ENCODE data around the gene LIPM. TPM values are rescaled to one million over a fixed set of nuclear protein-coding genes. Genes with fewer than 3 reads are reported as not detected.

Gene LIPM, protein sequence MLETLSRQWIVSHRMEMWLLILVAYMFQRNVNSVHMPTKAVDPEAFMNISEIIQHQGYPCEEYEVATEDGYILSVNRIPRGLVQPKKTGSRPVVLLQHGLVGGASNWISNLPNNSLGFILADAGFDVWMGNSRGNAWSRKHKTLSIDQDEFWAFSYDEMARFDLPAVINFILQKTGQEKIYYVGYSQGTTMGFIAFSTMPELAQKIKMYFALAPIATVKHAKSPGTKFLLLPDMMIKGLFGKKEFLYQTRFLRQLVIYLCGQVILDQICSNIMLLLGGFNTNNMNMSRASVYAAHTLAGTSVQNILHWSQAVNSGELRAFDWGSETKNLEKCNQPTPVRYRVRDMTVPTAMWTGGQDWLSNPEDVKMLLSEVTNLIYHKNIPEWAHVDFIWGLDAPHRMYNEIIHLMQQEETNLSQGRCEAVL
- not detected in 2 replicates for total RNA-seq

DNA sequence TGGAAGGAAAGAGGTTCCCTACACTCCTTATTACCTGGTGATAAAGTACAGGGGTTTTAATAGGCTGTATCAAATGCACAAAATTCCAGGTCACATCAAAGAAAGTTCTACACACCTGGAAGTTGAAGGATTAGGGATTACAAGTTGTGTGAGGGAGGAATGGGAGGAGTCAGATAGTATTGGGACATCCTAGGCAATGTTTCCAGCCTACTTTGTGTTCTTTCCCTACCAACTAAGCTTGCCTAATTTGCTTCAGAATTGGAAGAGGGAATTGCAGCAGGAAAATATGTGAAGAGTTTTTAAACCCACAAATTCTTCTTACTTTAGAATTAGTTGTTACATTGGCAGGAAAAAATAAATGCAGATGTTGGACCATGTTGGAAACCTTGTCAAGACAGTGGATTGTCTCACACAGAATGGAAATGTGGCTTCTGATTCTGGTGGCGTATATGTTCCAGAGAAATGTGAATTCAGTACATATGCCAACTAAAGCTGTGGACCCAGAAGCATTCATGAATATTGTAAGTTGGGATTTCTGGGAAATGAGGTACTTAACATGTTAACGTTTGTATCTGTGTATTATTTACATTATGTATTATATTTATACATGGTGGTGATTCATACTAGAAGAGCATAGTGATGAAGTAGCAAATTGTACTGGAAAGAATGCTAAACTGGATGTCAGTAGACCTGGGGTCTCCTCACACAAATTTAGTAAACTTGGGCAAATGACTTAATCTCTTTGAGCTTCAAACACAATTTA, at the start of gene LIPM:
Gene LIPM (plus strand): TSS at position 208 of the 763 bp plus-strand sequence. CDS start 167 bp downstream, at position 375.
- DNase-seq (ENCODE audit: low read depth) = no peak
- Histone ChIP-seq H3K36me3 (ENCODE audit: control insufficient read depth, insufficient read depth, low read length) (no peaks in the 10 kb centered on the region), H3K4me3 (ENCODE audit: low read depth, low read length) (no peak within 1 kb of the TSS), H3K27me3 (ENCODE audit: control insufficient read depth, insufficient read depth, low read length) (no peaks in the 10 kb centered on the region)
- peak; percentile 18 for FAIRE-seq
- TF ChIP-seq, protein P1, sequence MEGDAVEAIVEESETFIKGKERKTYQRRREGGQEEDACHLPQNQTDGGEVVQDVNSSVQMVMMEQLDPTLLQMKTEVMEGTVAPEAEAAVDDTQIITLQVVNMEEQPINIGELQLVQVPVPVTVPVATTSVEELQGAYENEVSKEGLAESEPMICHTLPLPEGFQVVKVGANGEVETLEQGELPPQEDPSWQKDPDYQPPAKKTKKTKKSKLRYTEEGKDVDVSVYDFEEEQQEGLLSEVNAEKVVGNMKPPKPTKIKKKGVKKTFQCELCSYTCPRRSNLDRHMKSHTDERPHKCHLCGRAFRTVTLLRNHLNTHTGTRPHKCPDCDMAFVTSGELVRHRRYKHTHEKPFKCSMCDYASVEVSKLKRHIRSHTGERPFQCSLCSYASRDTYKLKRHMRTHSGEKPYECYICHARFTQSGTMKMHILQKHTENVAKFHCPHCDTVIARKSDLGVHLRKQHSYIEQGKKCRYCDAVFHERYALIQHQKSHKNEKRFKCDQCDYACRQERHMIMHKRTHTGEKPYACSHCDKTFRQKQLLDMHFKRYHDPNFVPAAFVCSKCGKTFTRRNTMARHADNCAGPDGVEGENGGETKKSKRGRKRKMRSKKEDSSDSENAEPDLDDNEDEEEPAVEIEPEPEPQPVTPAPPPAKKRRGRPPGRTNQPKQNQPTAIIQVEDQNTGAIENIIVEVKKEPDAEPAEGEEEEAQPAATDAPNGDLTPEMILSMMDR (IDR thresholded peaks at IDR 0.05; ENCODE audit: insufficient read depth, low read length, severe bottlenecking) = no peak

DNA sequence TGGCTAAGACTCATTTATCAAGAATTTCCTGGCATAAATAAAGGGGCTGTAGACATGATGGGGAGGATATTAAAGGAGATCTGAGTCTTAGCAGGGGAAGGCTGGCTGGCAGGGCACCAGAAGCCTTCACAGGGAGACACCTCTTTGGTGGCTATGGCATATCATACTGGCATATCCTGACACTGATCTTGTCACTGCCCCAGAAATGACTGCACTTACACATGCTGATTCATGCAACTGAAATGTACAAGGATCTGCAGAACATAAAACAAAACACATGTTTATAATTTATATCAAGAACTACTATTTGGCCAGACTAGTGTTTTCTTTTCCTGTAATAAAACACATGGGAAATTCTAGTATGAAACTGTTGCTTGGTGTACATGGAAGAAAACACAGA, 48.2 kb upstream of the LIPM start:
- Histone ChIP-seq H3K4me3 (ENCODE audit: low read depth, low read length) (no peak overlapping the region), H3K36me3 (ENCODE audit: control insufficient read depth, insufficient read depth, low read length) (no peaks in the 10 kb centered on the region), H3K27me3 (ENCODE audit: control insufficient read depth, insufficient read depth, low read length) (no peaks in the 10 kb centered on the region)
- FAIRE-seq (no peak), DNase-seq (ENCODE audit: low read depth) (peak; percentile 8)
- TF ChIP-seq, protein P1 (IDR thresholded peaks at IDR 0.05; ENCODE audit: insufficient read depth, low read length, severe bottlenecking) = no peak

DNA sequence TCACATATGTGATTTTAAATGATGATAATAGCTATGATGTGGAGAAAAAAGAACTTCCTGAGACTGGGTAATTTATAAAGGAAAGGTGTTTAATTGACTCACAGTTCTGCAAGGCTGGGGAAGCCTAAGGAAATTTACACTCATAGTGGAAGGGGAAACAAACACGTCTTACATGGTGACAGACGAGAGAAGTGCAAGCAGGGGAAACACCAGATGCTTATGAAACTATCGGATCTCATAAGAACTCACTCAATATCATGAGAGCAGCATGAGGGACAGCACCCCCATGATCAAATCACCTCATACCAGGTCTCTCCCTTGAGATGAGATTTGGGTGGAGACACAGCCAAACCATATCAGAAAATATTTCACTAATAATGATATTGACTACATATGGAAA, 46.8 kb upstream of the LIPM start:
- DNase-seq (ENCODE audit: low read depth) = no peak
- TF ChIP-seq, protein P1 (IDR thresholded peaks at IDR 0.05; ENCODE audit: insufficient read depth, low read length, severe bottlenecking) = no peak
- no peak for FAIRE-seq
- H3K27me3 ChIP-seq (ENCODE audit: control insufficient read depth, insufficient read depth, low read length) = no peaks in the 10 kb centered on the region
- H3K4me3 ChIP-seq (ENCODE audit: low read depth, low read length) = no peak overlapping the region
- no peaks in the 10 kb centered on the region for H3K36me3 ChIP-seq (ENCODE audit: control insufficient read depth, insufficient read depth, low read length)

DNA sequence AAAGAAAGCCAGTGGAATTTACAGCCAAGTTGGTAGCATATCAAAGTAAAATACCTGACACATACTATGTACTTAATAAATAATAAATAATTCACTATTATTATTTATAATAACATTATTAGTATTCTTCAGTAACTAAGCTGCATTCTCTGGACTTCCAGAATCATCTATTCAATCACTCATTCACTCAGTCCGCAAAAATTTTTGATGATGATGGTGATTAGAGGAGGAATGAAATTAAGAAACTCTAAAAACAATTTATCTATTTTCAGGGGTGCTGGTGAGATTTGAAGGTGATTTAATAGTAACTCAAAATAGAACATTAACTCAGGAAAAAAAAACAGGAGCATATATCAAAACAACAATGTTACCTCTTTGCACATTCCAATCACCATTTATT, 45.9 kb upstream of the LIPM start:
- FAIRE-seq (no peak), DNase-seq (ENCODE audit: low read depth) (no peak)
- Histone ChIP-seq H3K27me3 (ENCODE audit: control insufficient read depth, insufficient read depth, low read length) (no peaks in the 10 kb centered on the region), H3K36me3 (ENCODE audit: control insufficient read depth, insufficient read depth, low read length) (no peaks in the 10 kb centered on the region), H3K4me3 (ENCODE audit: low read depth, low read length) (no peak overlapping the region)
- TF ChIP-seq, protein P1 (IDR thresholded peaks at IDR 0.05; ENCODE audit: insufficient read depth, low read length, severe bottlenecking) = no peak

DNA sequence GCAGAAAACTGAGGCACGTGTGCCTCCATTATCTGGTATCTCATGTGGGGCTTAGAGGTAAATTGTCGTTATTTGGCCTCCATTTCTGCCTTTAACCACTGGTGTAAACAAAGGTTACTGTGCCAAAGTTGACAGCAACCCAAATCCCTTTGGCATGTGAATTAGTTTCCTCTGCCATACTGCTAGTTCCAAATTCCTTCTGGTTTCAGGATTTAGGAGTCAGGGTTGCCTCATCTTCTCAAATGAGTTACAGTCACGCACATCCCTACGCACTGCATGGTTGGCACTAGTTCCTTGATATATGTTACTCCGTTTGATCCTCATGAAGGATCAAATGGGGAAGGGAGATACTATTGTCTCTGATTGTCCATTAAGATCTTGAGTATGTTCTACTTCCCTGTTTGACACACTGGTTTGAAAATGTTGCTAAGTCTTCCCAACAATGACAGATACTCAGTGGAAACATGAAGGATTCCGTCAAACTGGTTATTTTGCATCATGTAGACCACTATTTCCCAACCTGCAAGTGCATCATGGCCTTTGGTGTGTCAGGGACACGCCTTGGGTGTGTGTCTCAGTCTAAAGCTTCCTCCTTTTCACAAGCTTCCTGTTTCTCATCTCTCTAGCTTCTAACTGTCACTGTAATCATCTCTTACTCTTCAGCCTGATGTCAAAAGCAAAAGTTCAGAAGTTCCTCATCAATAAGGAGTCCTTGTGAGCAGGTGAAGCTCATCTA, 43.0 kb upstream of the LIPM start, which contains the start of gene LIPN:
Gene LIPN (plus strand): TSS at position 655 of the 736 bp plus-strand sequence. CDS start 1,386 bp downstream, outside the sequence.
- TF ChIP-seq, protein P1 (IDR thresholded peaks at IDR 0.05; ENCODE audit: insufficient read depth, low read length, severe bottlenecking) = no peak
- peak; percentile 76 for DNase-seq (ENCODE audit: low read depth)
- no peak within 1 kb of the TSS for H3K4me3 ChIP-seq (ENCODE audit: low read depth, low read length)
- H3K36me3 ChIP-seq (ENCODE audit: control insufficient read depth, insufficient read depth, low read length) = no peaks in the 10 kb centered on the region
- H3K27me3 ChIP-seq (ENCODE audit: control insufficient read depth, insufficient read depth, low read length) = no peaks in the 10 kb centered on the region
- FAIRE-seq = peak; percentile 96

Data from bronchial epithelial cell (primary cell).